Measurements from ENCODE around the gene KCNQ4. TPM values are rescaled to one million over a fixed set of nuclear protein-coding genes. Genes with fewer than 3 reads are reported as not detected.

The KCNQ4 gene
- total and polyA plus RNA-seq, 10 of the 15 experiments (the other 5 are each of a cell fraction or from before 2014, with no cell fraction given) = 0.04 to 0.18 (median 0.08) TPM; not detected in 2

DNA sequence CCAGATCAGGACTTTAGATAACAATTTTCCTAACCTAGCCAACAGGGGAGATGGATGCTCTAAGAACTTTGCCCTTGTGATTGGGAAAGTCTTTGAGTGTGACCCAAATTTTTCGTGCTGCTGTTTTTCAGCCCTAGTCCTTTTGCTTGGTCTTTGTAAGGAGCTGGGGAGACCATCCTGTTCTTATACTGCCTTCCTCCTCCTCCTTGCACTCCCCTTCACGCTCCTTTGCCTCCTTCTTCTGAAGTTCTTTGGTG, 5.7 kb downstream of the KCNQ4 start:
- FAIRE-seq (no peak), ATAC-seq (no peak), DNase-seq (ENCODE audit: low read depth, low spot score) (no peak)
- ChIA-PET RAD21 (ENCODE audit: unreplicated experiment) (no interaction called here), POLR2A (no interaction called here), CTCF (interaction anchor here (1.2 to 2.6 kb wide), 3 partner anchors 15 to 60 kb away, joined by 4 to 8 read pairs (median 7); no protein-coding TSS in a partner anchor), SMC1A (ENCODE audit: uncharacterized antibody, unreplicated experiment) (interaction anchor here (0.8 to 1.6 kb wide), 2 partner anchors 15 to 25 kb away, joined by 3 to 4 read pairs; no protein-coding TSS in a partner anchor)
- no peak overlapping the region for H3K27ac ChIP-seq (ENCODE audit: control insufficient read depth, insufficient read depth)
- H3K4me1 ChIP-seq (ENCODE audit: control insufficient read depth, insufficient read depth, low read length) = no peaks in the 10 kb centered on the region
- no TSS peak for BruUV-seq (replicated peaks)
- in situ Hi-C loops (cut with MboI) = no loop called here
- H3K9me3 ChIP-seq (replicated peaks; ENCODE audit: control insufficient read depth, insufficient read depth, low read length) = no peaks in the 10 kb centered on the region
- H3K4me2 ChIP-seq (ENCODE audit: control insufficient read depth, insufficient read depth) = no peak overlapping the region
- H3K36me3 ChIP-seq (ENCODE audit: control insufficient read depth in 2 of 2, insufficient read depth in 2 of 2, low read length in 1 of 2) = no peaks in the 10 kb centered on the region
- H3K9ac ChIP-seq (ENCODE audit: control insufficient read depth, insufficient read depth, low read length) = no peak overlapping the region
- H3K79me2 ChIP-seq (ENCODE audit: control insufficient read depth, insufficient read depth, low read length) = no peaks in the 10 kb centered on the region
- no peak for TF ChIP-seq EP300 (IDR thresholded peaks at IDR 0.05; ENCODE audit: borderline replicate concordance in 1 of 2, control insufficient read depth in 1 of 2, low read depth in 2 of 2, low read length in 2 of 2)
- TF ChIP-seq MYC (IDR thresholded peaks at IDR 0.05; ENCODE audit: insufficient read depth, insufficient read length, insufficient replicate concordance, low read length, severe bottlenecking) = no peak
- intact Hi-C loops (cut with micrococcal nuclease; ENCODE audit: unreplicated experiment) = no loop called here
- peaks cover 2 to 4% of the 10 kb centered on the region in 2 experiments; a peak in 2 of 4 replicates for H3K27me3 ChIP-seq (replicated peaks in 1 of 2; ENCODE audit: control insufficient read depth in 2 of 2, insufficient read depth in 2 of 2, low read length in 1 of 2)
- H3K4me3 ChIP-seq = no peak overlapping the region
- no peak overlapping the region for H2AFZ ChIP-seq (ENCODE audit: control insufficient read depth, low read depth, low read length)
- no peaks in the 10 kb centered on the region for H4K20me1 ChIP-seq (ENCODE audit: control insufficient read depth, insufficient read depth)
- WGBS (ENCODE audit: insufficient coverage, insufficient replicate concordance, low lambda C conversion rate, missing lambda C conversion rate) = 29% methylated on average over 2 of the region's 2 CpGs

- H3K36me3 ChIP-seq (ENCODE audit: control insufficient read depth in 2 of 2, insufficient read depth in 2 of 2, low read length in 1 of 2) = no peaks in the 10 kb centered on the region
- no peak overlapping the region for H3K9ac ChIP-seq (ENCODE audit: control insufficient read depth, insufficient read depth, low read length)
- no peaks in the 10 kb centered on the region for H4K20me1 ChIP-seq (ENCODE audit: control insufficient read depth, insufficient read depth)
- intact Hi-C loops (cut with micrococcal nuclease; ENCODE audit: unreplicated experiment) (no loop called here), in situ Hi-C loops (cut with MboI) (no loop called here)
- POLR2A ChIA-PET = no interaction called here
- H3K27me3 ChIP-seq (replicated peaks in 1 of 2; ENCODE audit: control insufficient read depth in 2 of 2, insufficient read depth in 2 of 2, low read length in 1 of 2) = peaks cover 0 to 4% of the 10 kb centered on the region in 2 experiments; a peak in 1 of 4 replicates
- H3K79me2 ChIP-seq (ENCODE audit: control insufficient read depth, insufficient read depth, low read length) = no peaks in the 10 kb centered on the region
- RAD21 ChIA-PET (ENCODE audit: unreplicated experiment) = interaction anchor here (0.8 kb wide), 1 partner anchor 61 kb away, joined by 3 read pairs; no protein-coding TSS in a partner anchor
- TF ChIP-seq JUNB (IDR thresholded peaks at IDR 0.05) = no peak
- no peak for TF ChIP-seq ZBTB33 (IDR thresholded peaks at IDR 0.05)
- TF ChIP-seq CBX3 (IDR thresholded peaks at IDR 0.05; ENCODE audit: borderline replicate concordance, low read depth) = no peak
- 59% methylated on average over 12 of the region's 13 CpGs for WGBS (ENCODE audit: insufficient coverage, insufficient replicate concordance, low lambda C conversion rate, missing lambda C conversion rate)
- no peak for DNase-seq (ENCODE audit: low read depth, low spot score)
- SMC1A ChIA-PET (ENCODE audit: uncharacterized antibody, unreplicated experiment) = interaction anchor here (0.6 to 1.6 kb wide), 3 partner anchors 15 to 36 kb away, joined by 3 to 4 read pairs (median 4); no protein-coding TSS in a partner anchor
- BruUV-seq (replicated peaks) = no TSS peak
- H3K4me3 ChIP-seq = no peak overlapping the region
- no peak overlapping the region for H3K4me2 ChIP-seq (ENCODE audit: control insufficient read depth, insufficient read depth)
- CTCF ChIA-PET = interaction anchor here (0.6 to 2.6 kb wide), 4 partner anchors 9 to 59 kb away, joined by 3 to 8 read pairs (median 4); no protein-coding TSS in a partner anchor
- H3K27ac ChIP-seq (ENCODE audit: control insufficient read depth, insufficient read depth) = no peak overlapping the region
- no peak for ATAC-seq
- H3K4me1 ChIP-seq (ENCODE audit: control insufficient read depth, insufficient read depth, low read length) = peaks cover under 1% of the 10 kb centered on the region; the same call in 1 of the 2 replicates
- H3K9me3 ChIP-seq (replicated peaks; ENCODE audit: control insufficient read depth, insufficient read depth, low read length) = no peaks in the 10 kb centered on the region
- no peak for FAIRE-seq
- H2AFZ ChIP-seq (ENCODE audit: control insufficient read depth, low read depth, low read length) = no peak overlapping the region
Observed at GRCh38 chr1:40789661-40790430, 6.3 kb downstream of the KCNQ4 start.

All from GM12878 (cell line).